ENCODE measurements around the gene ABR.

Gene ABR

GRCh38 chr17:1179818-1180742, at the start of gene ABR:
Gene ABR (minus strand): TSS chr17:1179981. CDS start chr17:1179727, 254 bp downstream.
- DNase-seq: no peak

DNA sequence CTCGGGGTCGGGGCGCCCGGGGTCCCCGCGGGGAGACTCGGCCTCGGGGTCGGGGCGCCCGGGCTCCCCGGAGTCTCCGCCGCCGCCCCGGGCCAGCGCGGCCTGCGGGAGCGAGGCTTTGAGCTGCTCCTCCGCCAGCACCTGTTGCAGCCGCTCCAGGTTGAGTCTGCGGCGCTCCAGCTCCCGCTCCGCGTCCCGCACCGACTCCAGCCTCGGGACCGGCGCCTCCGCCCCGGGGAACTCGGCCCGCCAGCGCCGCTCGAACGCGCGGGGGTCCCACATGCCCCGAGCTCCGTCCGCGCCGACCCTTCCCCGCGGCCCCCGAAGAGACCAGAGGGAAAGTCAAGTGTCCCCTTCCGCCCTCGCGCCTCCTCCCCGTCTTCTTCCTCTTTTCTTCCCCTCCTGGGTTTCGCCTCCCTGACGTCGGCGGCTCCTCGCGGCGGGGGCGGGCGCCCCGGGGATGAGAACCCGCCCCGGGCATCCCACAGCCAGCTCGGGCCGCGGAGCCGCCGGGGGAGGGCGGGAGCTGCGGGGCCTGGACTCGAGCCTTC, 49.6 kb upstream of the ABR start:
- no peak for DNase-seq

DNA sequence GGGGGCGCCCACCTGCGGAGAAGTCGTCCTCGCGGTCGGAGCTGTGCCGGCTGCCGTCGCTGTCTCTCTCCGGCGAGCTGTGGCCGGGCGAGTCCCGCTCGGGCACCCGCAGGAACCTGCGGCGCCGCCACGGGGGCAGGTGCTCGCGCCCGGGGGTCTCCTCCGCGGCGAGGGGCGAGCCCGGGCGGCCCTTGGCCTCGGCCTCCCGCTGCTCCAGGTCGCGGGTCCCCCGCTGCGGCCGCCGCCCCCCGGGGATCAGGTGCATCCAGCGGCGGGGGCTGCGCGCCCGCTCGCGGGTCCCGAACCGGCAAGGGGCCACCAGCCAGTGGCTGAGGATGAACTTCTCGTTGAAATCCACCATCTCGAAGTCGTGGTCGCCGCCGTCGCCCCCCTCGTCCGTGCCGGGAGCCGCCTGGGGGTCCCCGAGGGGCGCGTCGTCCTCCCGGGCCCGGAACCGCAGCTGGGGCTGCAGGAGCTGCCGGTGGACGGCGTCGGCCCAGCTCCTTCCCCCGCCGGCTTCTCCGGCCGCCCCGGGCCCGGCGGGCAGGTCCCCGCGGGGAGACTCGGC, 49.1 kb upstream of the ABR start:
- DNase-seq: no peak

- no peak for DNase-seq
Observed at GRCh38 chr17:1227917-1228780, 48.4 kb upstream of the ABR start.

DNA sequence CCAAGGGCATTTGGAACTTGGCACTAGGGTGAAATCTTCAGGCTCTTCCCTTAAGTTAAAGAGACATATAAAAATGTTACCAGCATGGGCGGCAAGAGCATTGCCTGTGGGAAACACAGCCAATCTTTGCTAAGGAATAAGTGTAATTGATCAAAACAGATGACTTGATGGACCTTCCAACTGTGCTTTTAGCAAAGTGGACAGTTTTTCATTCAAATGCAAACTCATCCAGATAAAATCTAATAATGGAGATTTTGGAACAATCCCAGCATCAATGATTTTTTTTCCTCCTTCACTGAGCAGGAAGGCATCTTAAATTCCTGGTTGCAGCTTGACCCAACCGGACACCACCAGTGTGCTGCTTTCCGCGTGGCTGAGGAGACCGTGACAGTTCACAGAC, 47.6 kb upstream of the ABR start:
- no peak for DNase-seq

DNA sequence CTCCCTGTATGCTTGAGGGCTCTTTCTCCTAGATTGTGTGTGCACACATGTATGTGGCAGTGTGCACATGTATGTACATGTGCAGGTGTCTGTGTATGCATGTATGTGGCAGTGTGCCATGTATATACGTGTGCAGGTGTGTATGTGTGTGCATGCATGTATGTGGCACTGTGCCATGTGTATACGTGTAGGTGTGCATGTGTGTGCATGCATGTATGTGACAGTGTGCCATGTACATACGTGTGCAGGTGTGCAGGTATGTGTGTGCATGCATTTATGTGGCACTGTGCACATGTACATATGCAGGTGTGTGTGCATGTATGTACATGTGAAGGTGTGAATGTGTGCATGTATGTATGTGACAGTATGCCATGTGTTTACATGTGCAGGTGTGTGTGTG, 46.5 kb upstream of the ABR start:
- DNase-seq: no peak

DNA sequence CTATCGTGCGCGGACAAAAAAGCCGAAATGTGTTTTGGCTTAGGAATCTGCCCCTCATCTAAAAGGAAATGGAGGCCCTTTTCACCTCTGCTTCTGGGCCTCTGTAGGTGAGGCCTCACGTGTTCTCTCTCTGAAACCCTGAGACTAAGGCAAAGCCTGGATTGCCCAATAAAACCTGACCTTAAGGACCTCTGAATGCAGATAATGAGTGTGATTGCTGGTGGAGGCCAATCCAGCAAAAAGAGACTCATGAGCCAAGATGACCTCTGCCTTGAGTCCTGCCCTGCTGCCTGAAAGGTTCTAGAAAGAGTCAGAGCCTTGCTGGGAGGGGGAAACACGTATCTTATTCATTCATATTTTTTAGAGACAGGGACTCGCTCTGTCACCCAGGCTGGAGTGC, 44.5 kb upstream of the ABR start:
- no peak for DNase-seq

DNA sequence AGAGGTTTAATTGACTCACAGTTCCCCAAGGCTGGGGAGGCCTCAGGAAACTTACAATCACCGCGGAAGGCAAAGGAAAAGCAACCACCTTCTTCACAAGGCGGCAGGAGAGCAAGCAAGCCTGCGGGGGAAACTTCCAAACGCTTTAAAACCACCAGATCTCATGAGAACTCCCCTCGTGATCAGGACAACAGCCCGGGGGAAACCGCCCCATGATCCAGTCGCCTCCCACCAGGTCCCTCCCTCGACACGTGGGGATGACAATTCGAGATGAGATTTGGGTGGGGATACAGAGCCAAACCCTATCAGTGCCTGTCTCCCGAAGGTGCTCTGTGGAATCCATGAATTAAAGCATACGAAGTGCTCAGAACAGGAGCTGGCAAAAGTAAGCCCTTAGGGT, 43.9 kb upstream of the ABR start:
- DNase-seq: no peak

- DNase-seq: no peak
Observed at GRCh38 chr17:1222321-1222720, 42.5 kb upstream of the ABR start.

DNA sequence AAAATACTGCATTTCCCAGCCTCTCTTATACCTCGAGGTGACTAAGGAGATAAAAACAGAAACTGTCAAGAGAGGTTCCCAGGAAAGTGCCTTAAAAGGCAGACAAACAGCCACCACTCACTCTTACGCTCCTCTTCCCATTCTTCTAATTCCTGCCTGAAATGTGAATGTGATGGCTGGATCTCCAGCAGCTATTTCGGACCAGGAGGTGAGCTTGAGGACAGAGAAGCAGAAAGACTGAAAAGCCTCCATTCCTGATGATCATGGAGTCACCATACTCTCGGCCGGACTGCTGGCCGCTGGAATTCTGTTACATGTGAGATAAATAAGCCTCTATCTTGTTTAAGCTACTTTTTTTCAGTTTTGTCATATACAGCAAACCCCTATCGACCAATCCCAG, 41.4 kb upstream of the ABR start:
- DNase-seq: no peak

- DNase-seq: no peak
Observed at GRCh38 chr17:1220346-1220745, 40.6 kb upstream of the ABR start.

GRCh38 chr17:1217089-1217385, 37.3 kb upstream of the ABR start:
- DNase-seq: no peak

GRCh38 chr17:1216217-1217088, 36.7 kb upstream of the ABR start:
- DNase-seq: no peak

- no peak for DNase-seq
Observed at GRCh38 chr17:1212946-1213345, 33.2 kb upstream of the ABR start.

DNA sequence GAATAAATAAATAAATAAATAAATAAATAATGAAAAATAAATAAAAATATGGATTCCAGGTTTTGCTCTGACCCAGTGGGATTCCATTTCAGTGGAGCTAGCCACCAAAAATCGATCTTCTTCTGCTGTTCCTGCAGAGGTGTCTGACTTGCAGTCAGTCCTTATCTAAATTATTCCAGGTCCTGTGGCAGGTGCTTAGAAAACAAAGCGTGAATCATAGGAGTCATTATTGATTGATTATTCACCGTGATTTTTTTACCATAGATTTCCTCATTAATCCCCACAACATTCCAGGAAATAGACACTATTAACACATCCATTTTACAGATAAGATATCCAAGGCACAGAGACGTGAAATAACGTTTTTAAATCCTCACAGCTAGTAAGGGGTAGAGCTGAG, 31.5 kb upstream of the ABR start:
- DNase-seq: no peak

DNA sequence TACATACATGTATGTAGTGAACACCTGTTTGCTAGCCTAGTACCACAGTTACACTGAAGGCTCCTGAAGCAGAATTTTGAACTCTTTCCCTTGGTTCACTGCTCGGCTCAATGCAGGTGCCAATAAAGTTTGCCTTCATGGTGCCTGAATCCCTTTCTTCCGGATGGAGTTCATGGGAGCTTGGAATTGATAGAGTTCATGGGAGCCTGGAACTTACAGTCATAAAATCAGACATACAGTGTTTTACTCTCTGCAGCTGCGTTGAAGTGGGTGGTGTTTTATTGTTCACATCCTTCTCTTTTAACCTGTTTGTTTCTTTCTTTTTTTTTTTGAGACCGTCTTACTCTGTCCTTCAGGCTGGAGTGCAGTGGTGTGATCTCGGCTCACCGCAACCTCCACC, 29.2 kb upstream of the ABR start:
- DNase-seq: no peak

- DNase-seq: no peak
Observed at GRCh38 chr17:1206026-1206777, 26.4 kb upstream of the ABR start.

GRCh38 chr17:1203967-1204291, 24.1 kb upstream of the ABR start:
- DNase-seq: no peak

- DNase-seq: no peak
Observed at GRCh38 chr17:1203111-1203966, 23.6 kb upstream of the ABR start.

DNA sequence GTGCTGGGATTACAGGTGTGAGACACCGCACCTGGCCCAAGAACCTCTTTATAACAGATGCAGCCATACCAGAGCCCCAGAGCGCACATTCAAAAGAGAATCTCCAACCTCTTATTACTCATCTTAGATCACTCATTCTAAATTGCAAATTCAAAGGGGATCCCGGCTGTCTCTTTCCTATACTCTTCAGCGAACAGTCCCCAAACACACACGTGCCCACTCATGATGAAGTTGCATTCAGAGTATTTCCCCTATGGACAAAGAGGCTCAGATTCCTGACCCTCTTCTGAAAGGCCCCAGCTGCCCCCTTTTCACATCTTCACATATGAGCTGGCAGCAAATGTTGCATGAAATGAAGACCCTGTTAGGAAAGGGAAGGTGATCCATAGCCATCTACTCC, 22.5 kb upstream of the ABR start:
- DNase-seq: no peak

- DNase-seq: no peak
Observed at GRCh38 chr17:1201132-1201702, 21.4 kb upstream of the ABR start.

All from DMS153 (cell line).